GM10248 (cell line): ENCODE results near the gene KLHDC8B.

Experiments
- CTCF ChIA-PET: fragments of 300-600 bp; sonication (Branson Sonifier 250); formaldehyde crosslinking; extraction: SDS; loops from one replicate; lab custom pipeline; 2021; ENCODE audit warnings: antibody characterized with exemption; lab: Yijun Ruan, JAX
- POLR2A ChIA-PET: fragments of 350-650 bp; sonication (Branson Sonifier 250); formaldehyde crosslinking; extraction: SDS; loops from one replicate; lab custom pipeline; 2020; ENCODE audit warnings: antibody characterized with exemption; lab: Yijun Ruan, JAX
- DNase-seq: peaks from one replicate; pipeline ENCODE4 v3.0.0; 2012; ENCODE audit errors: extremely low spot score
- TF ChIP-seq, protein P1 (sequence below): IDR thresholded peaks from 2 replicates; pipeline ENCODE4 v1.5.1; 2012; ENCODE audit warnings: mild to moderate bottlenecking, low read depth; ENCODE audit errors: extremely low read depth, missing control alignments, control extremely low read depth

KLHDC8B gene

DNA sequence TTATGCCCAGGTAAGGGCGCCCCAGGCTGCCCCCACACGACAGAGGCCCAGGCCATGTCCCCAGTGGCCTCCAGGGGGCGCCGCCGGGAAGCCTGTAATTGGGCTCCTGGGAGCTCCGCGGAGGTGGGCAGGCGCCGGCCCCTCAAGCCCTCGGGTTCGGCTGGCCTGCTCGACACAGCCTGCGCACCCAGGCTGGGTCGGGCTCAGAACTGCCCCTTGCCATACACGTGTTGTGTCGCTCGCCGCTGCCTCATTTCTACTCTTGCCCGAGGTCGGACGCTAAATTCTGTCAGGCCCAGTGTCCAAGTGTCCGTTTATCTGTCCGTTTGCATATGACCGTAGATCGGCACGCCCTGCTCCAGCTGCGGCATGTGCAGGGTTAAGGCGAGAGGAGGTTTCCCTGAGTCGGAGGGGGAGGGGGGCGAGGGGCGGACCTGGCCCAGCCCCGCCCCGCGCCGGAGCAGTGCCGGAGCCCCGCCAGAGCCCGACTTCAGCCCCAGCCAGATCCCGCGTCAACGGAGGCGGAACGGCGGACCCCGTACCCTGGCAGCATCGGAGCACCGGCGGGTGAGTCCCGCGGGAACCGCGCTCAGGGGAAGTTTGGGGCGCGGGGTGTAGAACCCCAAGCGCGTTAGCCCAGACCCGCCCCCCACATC, at the start of gene KLHDC8B:
TSS of gene KLHDC8B (plus strand) at position 480 of the 656 bp plus-strand sequence. CDS start 1,172 bp downstream, outside the sequence.
- CTCF ChIA-PET, result interaction anchor here (0.6 to 6.1 kb wide), 33 partner anchors 8 to 384 kb away, joined by 3 to 56 read pairs (median 4); partner anchors contain the start of genes BSN, C3orf62, LAMB2 and QRICH1
- TF ChIP-seq, protein P1, sequence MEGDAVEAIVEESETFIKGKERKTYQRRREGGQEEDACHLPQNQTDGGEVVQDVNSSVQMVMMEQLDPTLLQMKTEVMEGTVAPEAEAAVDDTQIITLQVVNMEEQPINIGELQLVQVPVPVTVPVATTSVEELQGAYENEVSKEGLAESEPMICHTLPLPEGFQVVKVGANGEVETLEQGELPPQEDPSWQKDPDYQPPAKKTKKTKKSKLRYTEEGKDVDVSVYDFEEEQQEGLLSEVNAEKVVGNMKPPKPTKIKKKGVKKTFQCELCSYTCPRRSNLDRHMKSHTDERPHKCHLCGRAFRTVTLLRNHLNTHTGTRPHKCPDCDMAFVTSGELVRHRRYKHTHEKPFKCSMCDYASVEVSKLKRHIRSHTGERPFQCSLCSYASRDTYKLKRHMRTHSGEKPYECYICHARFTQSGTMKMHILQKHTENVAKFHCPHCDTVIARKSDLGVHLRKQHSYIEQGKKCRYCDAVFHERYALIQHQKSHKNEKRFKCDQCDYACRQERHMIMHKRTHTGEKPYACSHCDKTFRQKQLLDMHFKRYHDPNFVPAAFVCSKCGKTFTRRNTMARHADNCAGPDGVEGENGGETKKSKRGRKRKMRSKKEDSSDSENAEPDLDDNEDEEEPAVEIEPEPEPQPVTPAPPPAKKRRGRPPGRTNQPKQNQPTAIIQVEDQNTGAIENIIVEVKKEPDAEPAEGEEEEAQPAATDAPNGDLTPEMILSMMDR, result peak; percentile 97
- POLR2A ChIA-PET, result no interaction called here
- DNase-seq, result peak; percentile 91

GRCh38 chr3:49122022-49122421, 49.4 kb upstream of the KLHDC8B start:
- ChIA-PET POLR2A (interaction anchor here (1.7 kb wide), 1 partner anchor 93 kb away, joined by 4 read pairs; the partner anchor contains the start of gene IMPDH2), CTCF (interaction anchor here (0.7 to 1.9 kb wide), 4 partner anchors 36 to 134 kb away, joined by 3 to 5 read pairs (median 4); partner anchors contain the start of gene KLHDC8B)
- TF ChIP-seq, protein P1, result no peak
- no peak for DNase-seq

DNA sequence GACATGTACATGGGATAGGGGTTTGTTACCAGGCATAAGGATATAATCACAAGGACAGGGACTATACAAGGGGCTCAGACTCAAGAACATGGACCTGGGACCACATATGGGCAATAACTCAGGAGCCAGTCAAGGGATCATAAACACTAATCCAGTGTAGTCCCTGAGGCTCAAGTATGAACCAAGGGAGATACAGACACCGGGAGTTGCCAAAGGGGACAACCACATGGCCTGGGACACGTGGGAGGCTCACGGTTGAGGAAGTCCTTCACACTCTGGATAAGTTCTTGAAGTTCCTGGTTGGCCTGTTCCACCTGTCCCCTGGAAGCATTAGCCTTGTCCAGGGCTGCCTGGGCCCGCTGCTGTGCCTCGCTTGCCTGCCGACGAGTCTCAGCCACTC, 48.9 kb upstream of the KLHDC8B start:
- ChIA-PET CTCF (interaction anchor here (0.7 to 1.4 kb wide), 2 partner anchors 17 to 49 kb away, joined by 3 to 5 read pairs; partner anchors contain the start of gene KLHDC8B), POLR2A (no interaction called here)
- no peak for DNase-seq
- TF ChIP-seq, protein P1, result no peak

DNA sequence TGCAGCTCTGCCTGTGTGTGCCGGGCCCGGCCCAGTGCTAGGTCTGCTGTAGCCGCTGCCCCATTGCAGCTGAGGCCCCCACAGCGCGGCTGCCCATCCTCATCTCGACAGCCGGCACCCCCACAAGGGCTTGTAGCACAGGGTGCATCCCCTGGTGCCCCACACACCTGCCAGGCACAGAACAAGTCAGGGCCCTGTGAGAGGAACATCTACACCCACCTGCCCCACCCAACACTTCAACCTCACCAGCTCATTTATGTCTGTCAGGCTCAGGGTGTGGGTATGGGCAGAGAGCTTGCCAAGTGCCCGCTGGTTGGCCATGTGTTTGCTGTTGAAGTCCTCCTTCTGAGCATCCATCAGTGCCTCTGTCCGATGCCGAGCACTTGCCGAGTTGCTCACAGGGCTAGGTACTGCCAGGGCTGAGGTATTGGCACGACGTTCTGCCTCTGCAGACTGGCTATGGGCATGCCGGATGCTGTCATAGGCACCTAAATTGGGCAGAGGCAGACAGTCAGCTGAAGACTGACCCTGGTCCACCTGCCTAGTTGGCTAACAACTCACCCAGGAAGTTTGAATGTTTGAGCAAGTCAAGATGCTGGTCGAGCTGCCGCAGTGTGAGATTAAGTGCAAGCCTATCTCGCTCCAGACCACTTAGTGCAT, 48.4 kb upstream of the KLHDC8B start:
- no peak for DNase-seq
- ChIA-PET CTCF (interaction anchor here (0.7 kb wide), 1 partner anchor 17 kb away, joined by 3 read pairs; no protein-coding TSS in a partner anchor), POLR2A (no interaction called here)
- TF ChIP-seq, protein P1, result no peak

GRCh38 chr3:49123687-49124086, 47.7 kb upstream of the KLHDC8B start:
- POLR2A ChIA-PET, result no interaction called here
- TF ChIP-seq, protein P1, result no peak
- CTCF ChIA-PET, result no interaction called here
- DNase-seq, result no peak

- ChIA-PET CTCF (interaction anchor here (1.1 to 1.8 kb wide), 2 partner anchors 41 to 138 kb away, joined by 3 to 6 read pairs; partner anchors contain the start of gene CCDC71), POLR2A (interaction anchor here (0.5 kb wide), 2 partner anchors 41 to 267 kb away, joined by 3 to 4 read pairs; no protein-coding TSS in a partner anchor)
- TF ChIP-seq, protein P1, result no peak
- no peak for DNase-seq
Observed at GRCh38 chr3:49124203-49124602, 47.2 kb upstream of the KLHDC8B start.
